Kidney (tissue), 14 donors: ENCODE data around the gene WNT3A. TPM values are rescaled to one million over a fixed set of nuclear protein-coding genes. Genes with fewer than 3 reads are reported as not detected.

ENCODE experiments used
- DNase-seq, 5 donors: peaks; one replicate each; pipeline ENCODE4 v3.0.0-alpha.2; 2013 to 2020
- FAIRE-seq: peaks from 2 replicates; lab custom pipeline; 2012; peaks lifted over from hg19 to GRCh38; lab: Jason Lieb, UNC
- H3K27ac ChIP-seq, 2 donors: one replicate each; pipeline ENCODE4 v1.7.0; 2013; ENCODE audit warnings: low read depth in 2 of 2, low read length in 2 of 2, inconsistent platforms in 1 of 2
- H3K27me3 ChIP-seq: one replicate; pipeline ENCODE4 v1.7.1; 2013; ENCODE audit warnings: low read length, inconsistent platforms; ENCODE audit not compliant: control insufficient read depth, insufficient read depth
- H3K36me3 ChIP-seq, 3 donors: one replicate each; pipeline versions ENCODE4 v1.7.0 to v1.7.1; 2013; ENCODE audit warnings: low read length in 3 of 3, control low read depth in 1 of 3, inconsistent platforms in 1 of 3; ENCODE audit not compliant: insufficient read depth in 3 of 3, control insufficient read depth in 2 of 3
- H3K4me1 ChIP-seq, 3 donors: one replicate each; pipeline versions ENCODE4 v1.7.0 to v1.7.1; 2013; ENCODE audit warnings: low read length in 3 of 3, inconsistent platforms in 1 of 3, low read depth in 1 of 3; ENCODE audit not compliant: control insufficient read depth in 2 of 3, insufficient read depth in 2 of 3
- H3K4me3 ChIP-seq, 3 donors: one replicate each; pipeline versions ENCODE4 v1.7.0 to v1.8.1; 2013; ENCODE audit warnings: low read length in 3 of 3, control low read depth in 1 of 3, inconsistent platforms in 1 of 3
- H3K9ac ChIP-seq, 3 donors: one replicate each; pipeline versions ENCODE4 v1.7.0 to v1.7.1; 2013; ENCODE audit warnings: low read length in 3 of 3, control low read depth in 1 of 3, inconsistent platforms in 1 of 3
- H3K9me3 ChIP-seq, 3 donors: one replicate each; pipeline versions ENCODE4 v1.7.0 to v1.7.1; 2013; ENCODE audit warnings: low read length in 3 of 3, control low read depth in 1 of 3, inconsistent platforms in 1 of 3; ENCODE audit not compliant: control insufficient read depth in 2 of 3, insufficient read depth in 1 of 3
- intact Hi-C: fragments of 100-400 bp; cut with DNase I; formaldehyde crosslinking; loops from one replicate; pipeline ENCODE4 v1.11.1; 2022
- polyA plus RNA-seq: library from polyadenylated mRNA; stranded (reverse); fragments of 350-450 nt; fragmentation: Illumina TruSeq; extraction: RNeasy Lipid Tissue Mini Kit (QIAGEN cat#74804); gene quantifications from one replicate; pipeline ENCODE4 v1.2.3, GENCODE V29; 2014; ENCODE audit warnings: low read depth, low replicate concordance; ENCODE audit not compliant: insufficient read depth
- total RNA-seq: library from RNA; stranded (reverse); fragmentation: NEBNext Ultra II Directional; extraction: Animal tissue kit (Norgen Biotek cat#: 25700); gene quantifications from one replicate; pipeline ENCODE4 v1.2.1, GENCODE V29; 2021
- TF ChIP-seq, protein P1 (sequence below): IDR thresholded peaks from 3 replicates; pipeline ENCODE4 v1.5.1; 2012; ENCODE audit warnings: mild to moderate bottlenecking, moderate library complexity, borderline replicate concordance; ENCODE audit not compliant: insufficient read depth; ENCODE audit errors: extremely low read depth
- donor health status: control.
- donor health status: control.
- donor health status: control.
- donor health status: control.
- donor health status: control.
- donor health status: DM: yes; HTN: yes; CAD: no.
- donor health status: Normal renal cell carcinoma (clear cell type).

WNT3A gene
- total and polyA plus RNA-seq, 2 donors from 2014 or later: not detected

GRCh38 chr1:228083871-228084278, 77.1 kb downstream of the WNT3A start:
- Histone ChIP-seq H3K4me1 (peaks cover 4 to 51% (median 38%) of the 10 kb centered on the region in 3 donors), H3K27me3 (no peaks in the 10 kb centered on the region), H3K9ac (peak overlapping the region; percentile 84 to 87 (median 86)), H3K4me3 (peak overlapping the region; percentile 70 to 97 (median 93)), H3K9me3 (no peaks in the 10 kb centered on the region), H3K27ac (peak overlapping the region; percentile 97 to 98), H3K36me3 (peaks cover 0 to 3% (median 0%) of the 10 kb centered on the region in 3 donors)
- TF ChIP-seq, protein P1, sequence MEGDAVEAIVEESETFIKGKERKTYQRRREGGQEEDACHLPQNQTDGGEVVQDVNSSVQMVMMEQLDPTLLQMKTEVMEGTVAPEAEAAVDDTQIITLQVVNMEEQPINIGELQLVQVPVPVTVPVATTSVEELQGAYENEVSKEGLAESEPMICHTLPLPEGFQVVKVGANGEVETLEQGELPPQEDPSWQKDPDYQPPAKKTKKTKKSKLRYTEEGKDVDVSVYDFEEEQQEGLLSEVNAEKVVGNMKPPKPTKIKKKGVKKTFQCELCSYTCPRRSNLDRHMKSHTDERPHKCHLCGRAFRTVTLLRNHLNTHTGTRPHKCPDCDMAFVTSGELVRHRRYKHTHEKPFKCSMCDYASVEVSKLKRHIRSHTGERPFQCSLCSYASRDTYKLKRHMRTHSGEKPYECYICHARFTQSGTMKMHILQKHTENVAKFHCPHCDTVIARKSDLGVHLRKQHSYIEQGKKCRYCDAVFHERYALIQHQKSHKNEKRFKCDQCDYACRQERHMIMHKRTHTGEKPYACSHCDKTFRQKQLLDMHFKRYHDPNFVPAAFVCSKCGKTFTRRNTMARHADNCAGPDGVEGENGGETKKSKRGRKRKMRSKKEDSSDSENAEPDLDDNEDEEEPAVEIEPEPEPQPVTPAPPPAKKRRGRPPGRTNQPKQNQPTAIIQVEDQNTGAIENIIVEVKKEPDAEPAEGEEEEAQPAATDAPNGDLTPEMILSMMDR: no peak
- intact Hi-C loops: no loop called here
- DNase-seq (peak in 2 of 5 donors; percentile 62 to 71), FAIRE-seq (no peak)

GRCh38 chr1:228084325-228084724, 77.5 kb downstream of the WNT3A start:
- Histone ChIP-seq H3K9ac (peak overlapping the region; percentile 84 to 87 (median 86)), H3K9me3 (no peaks in the 10 kb centered on the region), H3K4me1 (peaks cover 4 to 55% (median 42%) of the 10 kb centered on the region in 3 donors), H3K4me3 (peak overlapping the region; percentile 70 to 97 (median 93)), H3K27me3 (no peaks in the 10 kb centered on the region), H3K27ac (peak overlapping the region; percentile 97 to 98), H3K36me3 (peaks cover 0 to 3% (median 0%) of the 10 kb centered on the region in 3 donors)
- intact Hi-C loops: no loop called here
- DNase-seq (peak in 1 of 5 donors; percentile 18), FAIRE-seq (no peak)
- TF ChIP-seq, protein P1: no peak

GRCh38 chr1:228084797-228085196, 78.0 kb downstream of the WNT3A start:
- Histone ChIP-seq H3K4me3 (peak overlapping the region in 2 of 3 donors; percentile 93 to 97), H3K27me3 (no peaks in the 10 kb centered on the region), H3K9ac (peak overlapping the region in 1 of 3 donors; percentile 87), H3K36me3 (peaks cover 0 to 4% (median 3%) of the 10 kb centered on the region in 3 donors), H3K4me1 (peaks cover 4 to 60% (median 47%) of the 10 kb centered on the region in 3 donors), H3K27ac (peak overlapping the region in 1 of 2 donors; percentile 56), H3K9me3 (no peaks in the 10 kb centered on the region)
- intact Hi-C loops: no loop called here
- DNase-seq: peak in 2 of 5 donors; percentile 11 to 23
- no peak for FAIRE-seq
- TF ChIP-seq, protein P1: no peak
